Large intestine (tissue), 3 donors: ENCODE results near the gene OVAAL. TPM values are rescaled to one million over a fixed set of nuclear protein-coding genes. Genes with fewer than 3 reads are reported as not detected.

ENCODE experiments used
- DNase-seq, 2 donors: peaks; one replicate each; pipeline versions ENCODE4 v3.0.0 to v3.0.0-alpha.2; 2013
- H3K27ac ChIP-seq: one replicate; pipeline ENCODE4 v1.5.1; 2013; ENCODE audit warnings: low read length
- H3K27me3 ChIP-seq: 2 replicates; pipeline ENCODE4 v1.6.1; 2013; ENCODE audit warnings: low read length; ENCODE audit not compliant: control insufficient read depth, insufficient read depth
- H3K36me3 ChIP-seq: 2 replicates; pipeline ENCODE4 v1.6.1; 2013; ENCODE audit warnings: low read length; ENCODE audit not compliant: control insufficient read depth, insufficient read depth
- H3K4me1 ChIP-seq: one replicate; pipeline ENCODE4 v1.6.1; 2013; ENCODE audit warnings: low read length; ENCODE audit not compliant: control insufficient read depth, insufficient read depth
- H3K4me3 ChIP-seq: one replicate; pipeline ENCODE4 v1.5.1; 2013; ENCODE audit warnings: low read length
- H3K9me3 ChIP-seq: one replicate; pipeline ENCODE4 v1.6.1; 2013; ENCODE audit warnings: mild to moderate bottlenecking, low read depth, low read length, moderate library complexity; ENCODE audit not compliant: control insufficient read depth
- WGBS: methylation state at CpG from one replicate; pipeline ENCODE4 v1.1.5; 2013; ENCODE audit warnings: low lambda C conversion rate; ENCODE audit not compliant: insufficient coverage; 5-methylcytosine and 5-hydroxymethylcytosine counted together
- polyA plus RNA-seq: library from polyadenylated mRNA; unstranded; fragments of 120-200 nt; gene quantifications from one replicate; pipeline ENCODE4 v1.2.1, GENCODE V29; 2013

Gene OVAAL
- polyA plus RNA-seq, 1 donor: not detected

DNA sequence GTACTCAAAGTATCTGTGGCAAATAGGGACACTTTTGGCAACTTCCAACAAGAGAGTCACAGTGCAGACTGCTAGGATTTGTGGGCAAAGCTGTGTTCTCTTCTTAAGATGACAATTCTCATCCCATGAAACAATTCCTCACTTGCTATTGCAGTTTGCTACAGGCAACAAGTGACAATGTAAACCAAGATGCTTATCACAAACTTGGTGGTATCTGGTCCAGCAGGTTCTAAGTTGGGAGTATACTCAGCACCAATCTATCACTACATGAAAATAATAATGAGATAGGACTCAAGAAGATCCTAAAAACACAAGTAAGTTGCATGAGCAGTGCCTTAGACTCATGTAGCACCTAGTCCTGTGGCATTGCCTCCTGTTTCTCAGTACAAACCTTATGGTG lies 3.4 kb upstream of the OVAAL start:
- Histone ChIP-seq H3K4me3 (no peak overlapping the region), H3K27me3 (no peaks in the 10 kb centered on the region), H3K4me1 (peaks cover 3% of the 10 kb centered on the region), H3K36me3 (no peaks in the 10 kb centered on the region), H3K27ac (no peak overlapping the region), H3K9me3 (no peaks in the 10 kb centered on the region)
- no peak for DNase-seq

DNA sequence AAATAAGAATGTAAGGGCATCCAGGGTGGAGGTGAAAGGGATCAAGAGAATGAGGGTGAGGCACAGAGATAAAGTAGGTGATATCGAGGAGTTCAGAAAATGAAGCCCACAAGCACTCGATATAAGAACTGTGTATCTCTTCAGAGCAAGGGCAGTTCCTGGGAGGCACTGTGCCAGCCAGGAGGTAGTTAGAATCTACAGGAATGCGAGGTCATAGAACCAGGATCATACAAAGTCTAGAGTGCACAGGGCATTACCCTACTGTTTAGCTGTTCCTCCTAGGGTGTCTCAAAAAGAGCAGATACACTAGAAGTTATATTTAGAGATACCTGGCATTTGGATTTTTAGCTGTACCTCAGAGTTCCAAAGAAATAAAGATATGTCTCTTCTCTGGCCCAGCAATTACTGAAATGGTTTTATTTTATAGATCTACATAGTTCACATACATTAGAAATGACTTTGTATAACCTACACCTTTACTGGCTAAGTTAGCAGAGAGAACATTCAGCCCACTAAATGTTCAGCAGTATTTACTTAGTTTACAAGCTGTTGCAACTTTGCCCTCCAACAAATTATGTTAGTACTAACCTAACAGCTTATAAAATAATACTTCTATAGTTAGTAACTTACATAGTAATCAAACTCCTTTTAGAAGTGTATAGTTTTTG lies 1.6 kb downstream of the OVAAL start:
- Histone ChIP-seq H3K27ac (no peak overlapping the region), H3K4me1 (peaks cover 3% of the 10 kb centered on the region), H3K36me3 (no peaks in the 10 kb centered on the region), H3K9me3 (no peaks in the 10 kb centered on the region), H3K4me3 (no peak overlapping the region), H3K27me3 (no peaks in the 10 kb centered on the region)
- no CpG with 5 or more reads among the region's 3 CpGs for WGBS
- peak; percentile 19 to 33 for DNase-seq

DNA sequence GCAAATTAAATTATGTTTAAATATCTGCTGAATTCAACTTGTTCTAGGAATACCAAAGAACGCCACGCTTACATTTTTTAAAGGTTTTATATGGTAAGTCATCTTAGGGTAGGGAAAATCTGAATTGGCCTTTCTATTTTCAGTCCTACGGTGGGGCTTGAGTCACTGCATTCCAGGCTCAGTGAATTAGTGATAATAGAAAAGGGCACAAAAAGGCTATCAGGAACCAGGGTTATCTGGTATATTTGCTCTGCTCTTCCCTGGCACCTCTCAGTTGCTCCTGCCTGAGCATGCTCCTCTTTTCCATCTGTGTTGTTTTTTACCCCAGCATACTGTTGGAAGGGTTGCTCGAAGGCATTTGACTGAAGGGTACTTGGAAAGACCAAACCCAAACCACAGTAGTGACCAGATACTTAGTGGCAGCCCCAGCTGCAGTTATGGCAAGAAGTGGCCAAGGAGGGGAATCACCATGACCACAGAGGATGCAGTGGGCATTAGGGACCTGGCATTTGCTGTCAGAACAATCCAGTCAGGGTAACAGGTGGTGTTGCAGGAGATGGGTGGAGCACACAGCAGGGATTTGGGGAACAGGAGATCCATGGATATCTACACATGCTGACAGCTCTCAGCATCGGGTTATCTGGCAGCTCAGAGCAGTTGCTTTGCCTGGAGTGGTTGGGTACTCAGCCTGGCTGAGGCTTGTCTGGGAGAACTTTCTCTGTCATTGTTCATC lies 2.3 kb downstream of the OVAAL start:
- no peaks in the 10 kb centered on the region for H3K36me3 ChIP-seq
- no peak for DNase-seq
- H3K4me1 ChIP-seq: peaks cover 3% of the 10 kb centered on the region
- no peak overlapping the region for H3K4me3 ChIP-seq
- WGBS: no CpG with 5 or more reads among the region's 5 CpGs
- no peaks in the 10 kb centered on the region for H3K9me3 ChIP-seq
- no peaks in the 10 kb centered on the region for H3K27me3 ChIP-seq
- H3K27ac ChIP-seq: no peak overlapping the region

DNA sequence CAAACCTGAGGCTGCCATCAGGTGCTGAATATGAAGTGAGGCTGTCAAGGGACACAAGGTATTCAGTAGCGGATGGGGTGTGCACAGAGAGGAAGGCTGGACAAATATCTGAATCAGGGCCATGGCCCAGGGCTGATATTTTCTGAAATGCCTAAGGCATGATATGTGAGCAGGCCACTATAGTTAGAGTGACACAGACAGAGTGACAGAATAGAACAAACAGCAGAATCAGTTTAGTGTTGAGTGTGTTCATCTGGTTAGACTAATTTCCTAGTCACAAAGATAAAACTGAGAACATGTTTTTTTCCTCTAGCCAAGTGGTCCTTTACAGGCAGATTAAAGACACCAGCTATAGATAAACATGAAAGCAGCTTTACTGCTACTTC lies 3.9 kb downstream of the OVAAL start:
- Histone ChIP-seq H3K9me3 (no peaks in the 10 kb centered on the region), H3K4me3 (no peak overlapping the region), H3K27me3 (no peaks in the 10 kb centered on the region), H3K4me1 (peaks cover 3% of the 10 kb centered on the region), H3K36me3 (no peaks in the 10 kb centered on the region), H3K27ac (no peak overlapping the region)
- WGBS: no CpG with 5 or more reads among the region's 1 CpG
- DNase-seq: no peak

DNA sequence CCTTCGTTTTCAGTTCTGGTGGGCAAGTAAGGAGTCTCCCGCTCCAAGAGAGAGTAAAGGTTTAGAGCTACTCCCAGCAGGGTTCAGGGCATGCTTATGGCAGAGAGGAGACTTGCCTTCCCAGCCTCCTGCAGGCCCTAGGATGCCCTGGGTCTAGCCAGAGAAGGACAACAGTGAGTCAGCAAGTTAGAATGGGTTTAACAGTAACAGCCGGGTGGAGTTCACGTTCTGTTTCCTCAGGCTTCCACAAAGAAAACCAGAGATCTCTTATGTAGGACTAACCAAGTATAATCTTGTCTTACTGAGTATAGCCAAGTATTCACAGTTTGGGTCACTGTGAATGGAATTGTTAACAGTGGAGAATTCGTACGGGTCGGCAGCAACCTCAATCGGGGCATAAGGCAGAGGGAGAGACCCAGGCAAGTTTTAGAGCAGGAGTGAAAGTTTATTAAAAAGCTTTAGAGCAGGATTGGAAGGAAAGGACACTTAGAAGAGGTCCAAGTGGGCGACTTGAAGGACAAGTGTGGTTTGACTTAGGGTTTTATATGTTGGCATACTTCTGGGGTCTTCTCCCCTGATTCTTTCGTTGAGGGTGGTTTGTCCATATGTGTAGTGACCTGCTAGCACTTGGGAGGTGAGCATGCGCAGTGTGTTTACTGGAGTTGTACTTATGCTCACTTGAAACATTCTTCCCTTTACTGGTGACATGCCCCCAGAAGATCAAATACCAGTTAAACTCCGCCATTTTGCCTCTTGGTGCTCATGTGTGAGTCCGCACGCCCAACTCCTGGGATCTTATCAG lies 4.5 kb downstream of the OVAAL start:
- Histone ChIP-seq H3K27me3 (no peaks in the 10 kb centered on the region), H3K36me3 (no peaks in the 10 kb centered on the region), H3K4me1 (peaks cover 6% of the 10 kb centered on the region), H3K9me3 (no peaks in the 10 kb centered on the region), H3K27ac (no peak overlapping the region), H3K4me3 (no peak overlapping the region)
- peak in 1 of 2 donors; percentile 22 for DNase-seq
- no CpG with 5 or more reads among the region's 14 CpGs for WGBS

DNA sequence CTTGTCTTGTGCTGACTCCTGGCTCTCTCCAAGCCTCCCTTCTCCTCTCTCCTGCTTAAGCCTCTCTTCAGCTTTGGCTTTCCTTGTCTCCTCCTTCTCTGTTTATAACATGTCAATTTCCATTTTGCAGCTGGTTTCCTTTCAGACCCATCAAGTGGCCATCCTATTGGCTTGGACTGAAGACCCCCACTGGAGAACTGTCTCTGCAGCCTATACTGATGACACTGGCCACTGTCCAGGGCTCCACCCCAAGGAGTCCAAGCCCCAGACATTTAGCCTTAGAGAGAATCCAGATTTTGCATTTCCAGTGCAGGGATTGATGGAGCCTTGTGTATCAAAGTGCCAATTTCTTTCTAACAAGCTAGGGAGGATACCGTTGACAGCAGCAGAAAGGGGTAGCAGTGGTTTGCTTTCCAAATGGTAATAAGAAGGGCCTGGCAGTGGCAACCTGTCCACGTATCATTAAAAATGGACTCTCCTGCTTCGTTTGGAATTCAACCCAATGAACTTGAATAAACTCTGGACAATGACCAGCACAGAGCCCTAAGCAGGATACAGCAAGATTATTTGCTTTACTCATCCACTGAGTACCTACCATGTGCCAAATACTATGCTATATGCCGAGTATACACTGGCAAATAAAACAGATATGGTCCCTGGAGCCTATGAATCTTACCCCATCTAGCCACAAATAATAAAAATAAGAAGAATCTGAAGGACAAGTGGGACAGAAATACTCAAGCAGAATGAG lies 6.5 kb downstream of the OVAAL start:
- no CpG with 5 or more reads among the region's 4 CpGs for WGBS
- Histone ChIP-seq H3K36me3 (no peaks in the 10 kb centered on the region), H3K4me3 (no peak overlapping the region), H3K9me3 (no peaks in the 10 kb centered on the region), H3K27me3 (no peaks in the 10 kb centered on the region), H3K27ac (no peak overlapping the region), H3K4me1 (peaks cover 3% of the 10 kb centered on the region)
- no peak for DNase-seq

DNA sequence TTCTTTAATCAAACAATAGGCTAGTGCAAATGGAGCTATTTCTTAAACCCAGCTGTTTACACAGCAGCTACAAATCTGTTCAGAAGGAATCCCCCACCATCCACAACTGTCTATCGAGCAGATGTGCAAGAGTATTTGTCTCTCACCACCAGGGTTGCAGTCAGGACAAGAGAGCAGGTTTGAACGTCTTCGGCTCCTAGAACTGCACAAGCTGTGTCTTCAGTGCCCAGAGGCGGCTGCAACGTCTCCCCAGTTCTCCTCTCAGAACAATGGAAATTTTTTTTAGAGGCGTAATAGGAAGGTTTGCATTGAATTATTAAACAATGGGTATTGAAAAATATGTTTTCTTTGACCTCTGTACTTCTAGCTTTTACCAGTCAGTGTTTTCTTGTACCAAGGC lies 7.3 kb downstream of the OVAAL start:
- WGBS: 88% methylated on average over 5 of the region's 6 CpGs

DNA sequence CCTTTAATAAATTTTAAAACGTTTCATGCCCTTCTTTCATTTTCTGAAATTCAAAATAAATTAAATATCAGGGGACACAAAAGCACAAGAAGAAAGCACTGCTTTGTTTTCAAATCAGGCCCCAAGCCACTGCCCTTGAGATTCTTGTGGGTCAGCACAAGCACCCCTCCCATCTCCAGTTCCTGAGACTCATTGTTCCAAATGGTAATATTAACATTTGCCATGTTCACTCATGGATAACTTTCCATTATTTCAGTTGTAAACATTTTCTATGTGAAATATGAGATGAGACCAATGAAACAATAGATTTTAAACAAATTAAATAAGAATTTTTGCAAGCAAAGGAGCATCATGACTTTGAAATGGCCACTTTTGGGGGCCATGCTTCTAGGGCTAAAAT lies 7.7 kb downstream of the OVAAL start:
- no peak for DNase-seq
- Histone ChIP-seq H3K27ac (no peak overlapping the region), H3K4me3 (no peak overlapping the region), H3K27me3 (no peaks in the 10 kb centered on the region), H3K4me1 (peaks cover 3% of the 10 kb centered on the region), H3K9me3 (no peaks in the 10 kb centered on the region), H3K36me3 (no peaks in the 10 kb centered on the region)
- WGBS: 88% methylated on average over 1 of the region's 1 CpG

More for the DNA sequence above, 7.3 kb downstream of the OVAAL start:
- Histone ChIP-seq H3K4me1 (peaks cover 3% of the 10 kb centered on the region), H3K27ac (no peak overlapping the region), H3K36me3 (no peaks in the 10 kb centered on the region), H3K9me3 (no peaks in the 10 kb centered on the region), H3K4me3 (no peak overlapping the region), H3K27me3 (no peaks in the 10 kb centered on the region)
- DNase-seq: no peak

DNA sequence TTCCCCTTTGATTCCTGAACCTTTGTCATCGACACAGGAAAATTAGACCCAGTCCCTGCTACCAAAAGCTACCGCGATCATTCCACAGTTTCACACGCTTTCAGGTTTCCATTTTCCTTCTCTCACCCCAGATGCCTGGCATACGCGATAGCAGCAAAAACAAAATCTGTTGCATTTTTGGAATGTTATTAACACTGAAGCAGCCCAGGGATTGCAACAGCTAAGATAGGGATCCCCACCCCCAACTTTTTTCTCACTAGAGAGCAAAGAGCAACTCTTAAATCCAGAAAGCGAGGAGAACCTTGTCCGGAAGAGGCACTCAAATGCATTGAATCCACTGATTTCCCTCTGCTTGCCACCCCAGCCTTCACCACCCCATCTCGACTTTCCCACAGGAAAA lies 8.9 kb downstream of the OVAAL start:
- no peaks in the 10 kb centered on the region for H3K9me3 ChIP-seq
- H3K27ac ChIP-seq: no peak overlapping the region
- H3K4me3 ChIP-seq: no peak overlapping the region
- peak in 1 of 2 donors; percentile 24 for DNase-seq
- WGBS: 95% methylated on average over 4 of the region's 9 CpGs
- H3K4me1 ChIP-seq: peaks cover 7% of the 10 kb centered on the region
- H3K27me3 ChIP-seq: no peaks in the 10 kb centered on the region
- no peaks in the 10 kb centered on the region for H3K36me3 ChIP-seq

DNA sequence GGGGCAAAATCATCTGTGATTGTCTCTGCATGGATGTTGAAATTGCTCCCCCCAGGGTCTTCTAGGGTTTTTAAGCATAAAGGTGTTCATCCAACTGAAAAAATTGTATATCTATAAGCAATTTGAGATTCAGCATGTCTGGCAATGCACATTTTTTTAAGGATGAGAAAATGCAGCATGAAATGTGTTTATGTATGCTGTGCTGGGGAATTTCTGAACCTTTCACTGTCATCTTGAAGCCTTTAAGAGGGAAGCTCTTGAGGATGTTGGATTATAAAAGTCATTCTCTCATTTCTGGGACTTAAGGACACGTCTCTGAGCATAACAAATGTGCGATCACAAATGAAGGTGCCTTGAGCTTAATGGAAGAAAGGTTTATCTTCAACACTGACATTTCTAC lies 9.4 kb downstream of the OVAAL start:
- Histone ChIP-seq H3K4me1 (peaks cover 7% of the 10 kb centered on the region), H3K27me3 (no peaks in the 10 kb centered on the region), H3K36me3 (no peaks in the 10 kb centered on the region), H3K9me3 (no peaks in the 10 kb centered on the region), H3K4me3 (no peak overlapping the region), H3K27ac (no peak overlapping the region)
- no CpG with 5 or more reads among the region's 2 CpGs for WGBS
- DNase-seq: no peak
